Measurements from ENCODE around the gene MAD1L1. TPM values are rescaled to one million over a fixed set of nuclear protein-coding genes. Genes with fewer than 3 reads are reported as not detected.
A peak's percentile ranks its signal among the peaks of the same experiment; 100 is the strongest.

Gene MAD1L1
- total RNA-seq, 1 experiment from 2014 or later: 63.0 TPM

- H3K4me3 ChIP-seq (ENCODE audit: insufficient read depth, low read depth, low read length): no peak overlapping the region
- no peak for DNase-seq
Observed at GRCh38 chr7:2199956-2200583, 32.7 kb downstream of the MAD1L1 start.

GRCh38 chr7:2199528-2199927 lies 33.2 kb downstream of the MAD1L1 start:
- H3K27me3 ChIP-seq (ENCODE audit: control insufficient read depth, insufficient read depth, low read length): no peaks in the 10 kb centered on the region
- peaks cover 21% of the 10 kb centered on the region for H3K36me3 ChIP-seq (replicated peaks; ENCODE audit: control insufficient read depth, insufficient read depth, low read length)
- no peak overlapping the region for H3K4me3 ChIP-seq (ENCODE audit: insufficient read depth, low read depth, low read length)
- no peak for DNase-seq

More at GRCh38 chr7:2199956-2200583, 32.7 kb downstream of the MAD1L1 start:
- H3K36me3 ChIP-seq (replicated peaks; ENCODE audit: control insufficient read depth, insufficient read depth, low read length): peaks cover 21% of the 10 kb centered on the region
- H3K27me3 ChIP-seq (ENCODE audit: control insufficient read depth, insufficient read depth, low read length): no peaks in the 10 kb centered on the region

- Histone ChIP-seq H3K36me3 (replicated peaks; ENCODE audit: control insufficient read depth, insufficient read depth, low read length) (peaks cover 21% of the 10 kb centered on the region), H3K27me3 (ENCODE audit: control insufficient read depth, insufficient read depth, low read length) (no peaks in the 10 kb centered on the region), H3K4me3 (ENCODE audit: insufficient read depth, low read depth, low read length) (no peak overlapping the region)
- DNase-seq: no peak
Observed at GRCh38 chr7:2198760-2199159, 34.0 kb downstream of the MAD1L1 start.

- Histone ChIP-seq H3K36me3 (replicated peaks; ENCODE audit: control insufficient read depth, insufficient read depth, low read length) (peaks cover 21% of the 10 kb centered on the region), H3K4me3 (ENCODE audit: insufficient read depth, low read depth, low read length) (no peak overlapping the region), H3K27me3 (ENCODE audit: control insufficient read depth, insufficient read depth, low read length) (no peaks in the 10 kb centered on the region)
- peak; percentile 39 for DNase-seq
Observed at GRCh38 chr7:2198206-2198605, 34.5 kb downstream of the MAD1L1 start.

- H3K36me3 ChIP-seq (replicated peaks; ENCODE audit: control insufficient read depth, insufficient read depth, low read length): peaks cover 21% of the 10 kb centered on the region
- no peak for DNase-seq
- H3K4me3 ChIP-seq (ENCODE audit: insufficient read depth, low read depth, low read length): no peak overlapping the region
- H3K27me3 ChIP-seq (ENCODE audit: control insufficient read depth, insufficient read depth, low read length): no peaks in the 10 kb centered on the region
Observed at GRCh38 chr7:2197436-2198155, 35.1 kb downstream of the MAD1L1 start.

GRCh38 chr7:2196381-2197378 lies 36.1 kb downstream of the MAD1L1 start:
- no peak for DNase-seq
- H3K27me3 ChIP-seq (ENCODE audit: control insufficient read depth, insufficient read depth, low read length): no peaks in the 10 kb centered on the region
- H3K36me3 ChIP-seq (replicated peaks; ENCODE audit: control insufficient read depth, insufficient read depth, low read length): peaks cover 21% of the 10 kb centered on the region
- no peak overlapping the region for H3K4me3 ChIP-seq (ENCODE audit: insufficient read depth, low read depth, low read length)

GRCh38 chr7:2195400-2196246 lies 37.1 kb downstream of the MAD1L1 start:
- peaks cover 21% of the 10 kb centered on the region for H3K36me3 ChIP-seq (replicated peaks; ENCODE audit: control insufficient read depth, insufficient read depth, low read length)
- H3K4me3 ChIP-seq (ENCODE audit: insufficient read depth, low read depth, low read length): no peak overlapping the region
- no peak for DNase-seq
- no peaks in the 10 kb centered on the region for H3K27me3 ChIP-seq (ENCODE audit: control insufficient read depth, insufficient read depth, low read length)

- DNase-seq: no peak
- H3K4me3 ChIP-seq (ENCODE audit: insufficient read depth, low read depth, low read length): no peak overlapping the region
- no peaks in the 10 kb centered on the region for H3K27me3 ChIP-seq (ENCODE audit: control insufficient read depth, insufficient read depth, low read length)
- H3K36me3 ChIP-seq (replicated peaks; ENCODE audit: control insufficient read depth, insufficient read depth, low read length): peaks cover 16% of the 10 kb centered on the region
Observed at GRCh38 chr7:2193575-2194305, 39.0 kb downstream of the MAD1L1 start.

GRCh38 chr7:2192831-2193534 lies 39.8 kb downstream of the MAD1L1 start:
- H3K4me3 ChIP-seq (ENCODE audit: insufficient read depth, low read depth, low read length): no peak overlapping the region
- H3K27me3 ChIP-seq (ENCODE audit: control insufficient read depth, insufficient read depth, low read length): no peaks in the 10 kb centered on the region
- no peak for DNase-seq
- peaks cover 16% of the 10 kb centered on the region for H3K36me3 ChIP-seq (replicated peaks; ENCODE audit: control insufficient read depth, insufficient read depth, low read length)

- no peak for DNase-seq
- Histone ChIP-seq H3K36me3 (replicated peaks; ENCODE audit: control insufficient read depth, insufficient read depth, low read length) (peaks cover 7% of the 10 kb centered on the region), H3K27me3 (ENCODE audit: control insufficient read depth, insufficient read depth, low read length) (no peaks in the 10 kb centered on the region), H3K4me3 (ENCODE audit: insufficient read depth, low read depth, low read length) (no peak overlapping the region)
Observed at GRCh38 chr7:2191016-2191415, 41.7 kb downstream of the MAD1L1 start.

- H3K36me3 ChIP-seq (replicated peaks; ENCODE audit: control insufficient read depth, insufficient read depth, low read length): peaks cover 2% of the 10 kb centered on the region
- DNase-seq: no peak
- H3K27me3 ChIP-seq (ENCODE audit: control insufficient read depth, insufficient read depth, low read length): no peaks in the 10 kb centered on the region
- H3K4me3 ChIP-seq (ENCODE audit: insufficient read depth, low read depth, low read length): no peak overlapping the region
Observed at GRCh38 chr7:2190531-2190930, 42.2 kb downstream of the MAD1L1 start.

- Histone ChIP-seq H3K36me3 (replicated peaks; ENCODE audit: control insufficient read depth, insufficient read depth, low read length) (no peaks in the 10 kb centered on the region), H3K4me3 (ENCODE audit: insufficient read depth, low read depth, low read length) (no peak overlapping the region), H3K27me3 (ENCODE audit: control insufficient read depth, insufficient read depth, low read length) (no peaks in the 10 kb centered on the region)
- no peak for DNase-seq
Observed at GRCh38 chr7:2186166-2186565, 46.6 kb downstream of the MAD1L1 start.

GRCh38 chr7:2185715-2186114 lies 47.0 kb downstream of the MAD1L1 start:
- Histone ChIP-seq H3K36me3 (replicated peaks; ENCODE audit: control insufficient read depth, insufficient read depth, low read length) (no peaks in the 10 kb centered on the region), H3K27me3 (ENCODE audit: control insufficient read depth, insufficient read depth, low read length) (no peaks in the 10 kb centered on the region), H3K4me3 (ENCODE audit: insufficient read depth, low read depth, low read length) (no peak overlapping the region)
- DNase-seq: no peak

Measured in H7 (cell line).